Fibroblast of lung (primary cell): Measurements from ENCODE around the gene ZNF750. TPM values are rescaled to one million over a fixed set of nuclear protein-coding genes. Genes with fewer than 3 reads are reported as not detected.

Source experiments
- DNase-seq, 2 donors: peaks; one replicate each; pipeline versions ENCODE4 v3.0.0 to v3.0.0-alpha.2; 2010; ENCODE audit warnings: low read depth in 2 of 2
- H2AFZ ChIP-seq: 2 replicates; pipeline ENCODE4 v1.5.1; 2012; ENCODE audit warnings: low read length, control low read depth, inconsistent platforms
- H3K27ac ChIP-seq: 2 replicates; pipeline ENCODE4 v1.5.1; 2011; ENCODE audit warnings: low read length, control low read depth; ENCODE audit not compliant: insufficient read depth
- H3K27me3 ChIP-seq: 2 replicates; pipeline ENCODE4 v1.5.1; 2011; ENCODE audit warnings: mild to moderate bottlenecking, low read length; ENCODE audit not compliant: control insufficient read depth, insufficient read depth
- H3K36me3 ChIP-seq: 2 replicates; pipeline ENCODE4 v1.5.1; 2011; ENCODE audit warnings: low read length; ENCODE audit not compliant: control insufficient read depth, insufficient read depth
- H3K4me1 ChIP-seq: 2 replicates; pipeline ENCODE4 v1.5.1; 2011; ENCODE audit warnings: low read length; ENCODE audit not compliant: control insufficient read depth, insufficient read depth; ENCODE audit errors: extremely low read depth
- H3K4me2 ChIP-seq: 2 replicates; pipeline ENCODE4 v1.5.1; 2011; ENCODE audit warnings: low read length, control low read depth; ENCODE audit not compliant: insufficient read depth; ENCODE audit errors: extremely low read depth
- H3K4me3 ChIP-seq, 4 experiments: fragments of 200-600 bp in 1 of 4; sonication (generic) in 1 of 4; replicated peaks in 1 of 4; 2 replicates each; pipeline ENCODE4 v1.5.1; 2011 to 2016; ENCODE audit warnings: low read length in 4 of 4, low read depth in 3 of 4, mild to moderate bottlenecking in 3 of 4, control low read depth in 2 of 4, inconsistent platforms in 1 of 4, mixed read lengths in 1 of 4; ENCODE audit not compliant: insufficient read depth in 1 of 4; ENCODE audit errors: control extremely low read depth in 1 of 4
- H3K79me2 ChIP-seq: 2 replicates; pipeline ENCODE4 v1.5.1; 2012; ENCODE audit warnings: mild to moderate bottlenecking, low read length, inconsistent platforms; ENCODE audit not compliant: control insufficient read depth, insufficient read depth
- H3K9ac ChIP-seq: 2 replicates; pipeline ENCODE4 v1.5.1; 2011; ENCODE audit warnings: mild to moderate bottlenecking, low read length, control low read depth; ENCODE audit not compliant: insufficient read depth
- H3K9me3 ChIP-seq: 2 replicates; pipeline ENCODE4 v1.5.1; 2012; ENCODE audit warnings: low read depth, low read length; ENCODE audit not compliant: control insufficient read depth, insufficient read depth
- H4K20me1 ChIP-seq: 2 replicates; pipeline ENCODE4 v1.5.1; 2011; ENCODE audit warnings: low read length; ENCODE audit not compliant: control insufficient read depth, insufficient read depth; ENCODE audit errors: extremely low read depth
- EZH2 ChIP-seq: IDR thresholded peaks from 2 replicates; pipeline ENCODE4 v1.5.1; 2012; ENCODE audit warnings: low read length, control low read depth, mild to moderate bottlenecking; ENCODE audit errors: missing control alignments
- polyA plus RNA-seq, 2 donors: library from polyadenylated mRNA; depleted of rRNA in 1 of 2; stranded (reverse) in 1 of 2; unstranded in 1 of 2; fragments of >200 nt; gene quantifications; 2 replicates each; pipeline ENCODE4 v1.2.1, GENCODE V29; 2011 to 2012; ENCODE audit warnings: missing spikeins in 1 of 2
- total RNA-seq: library from RNA; depleted of rRNA; stranded (reverse); fragments of >200 nt; gene quantifications from 2 replicates; pipeline ENCODE4 v1.2.1, GENCODE V29; 2014
- TF ChIP-seq, protein P1 (sequence below), 2 donors: IDR thresholded peaks in 1 of 2; conservative IDR thresholded peaks in 1 of 2; 1 replicate in 1 of 2; 2 replicates in 1 of 2; pipeline ENCODE4 v1.5.1; 2011 to 2012; ENCODE audit warnings: low read length in 2 of 2, control low read depth in 1 of 2, inconsistent platforms in 1 of 2, low read depth in 1 of 2, mild to moderate bottlenecking in 1 of 2

The ZNF750 gene
- total and polyA plus RNA-seq, 2 donors (not counting 1 experiment from before 2014, with no cell fraction given) = not detected

DNA sequence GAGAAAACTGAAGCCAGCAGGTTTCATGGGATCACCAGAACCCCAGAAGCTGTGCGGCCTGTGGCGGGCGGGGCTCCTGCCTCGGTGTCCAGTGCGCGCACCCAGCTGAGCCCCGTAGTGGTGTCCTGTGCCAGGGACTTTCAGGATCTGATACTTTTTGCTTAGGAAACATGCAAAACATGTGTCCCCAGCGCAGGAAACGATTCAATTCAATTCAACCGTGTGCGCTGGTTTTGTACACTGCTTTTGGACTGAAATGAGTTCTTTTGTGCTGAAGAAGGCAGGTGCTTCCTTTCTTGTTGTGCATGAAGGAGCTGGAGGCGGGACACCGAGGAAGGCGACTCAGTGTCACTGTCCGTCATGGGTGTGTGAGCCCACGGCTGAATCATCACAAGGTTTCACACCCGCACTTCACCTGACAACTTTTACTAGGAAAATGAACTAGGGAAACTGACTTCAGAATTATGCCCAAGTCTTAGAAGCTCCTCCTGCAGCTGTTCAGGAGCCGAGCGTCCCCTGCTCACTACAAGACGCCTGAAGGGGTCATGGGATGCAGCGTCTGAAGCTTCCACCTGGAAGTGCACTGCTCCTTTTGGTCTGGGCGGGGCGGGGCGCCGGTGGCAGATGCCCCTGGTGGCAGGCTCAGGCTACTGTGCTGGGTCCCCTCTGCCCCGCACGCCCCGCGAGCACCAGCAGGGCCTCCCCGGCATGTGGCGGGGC is 31.4 kb upstream of the ZNF750 start:
- H4K20me1 ChIP-seq = no peaks in the 10 kb centered on the region
- peaks cover 13% of the 10 kb centered on the region for H3K4me1 ChIP-seq
- no peak overlapping the region for H3K4me2 ChIP-seq
- H3K9me3 ChIP-seq = no peaks in the 10 kb centered on the region
- no peak overlapping the region for H2AFZ ChIP-seq
- H3K9ac ChIP-seq = no peak overlapping the region
- no peak overlapping the region for H3K4me3 ChIP-seq
- H3K27me3 ChIP-seq = no peaks in the 10 kb centered on the region
- TF ChIP-seq EZH2 = no peak
- TF ChIP-seq, protein P1, sequence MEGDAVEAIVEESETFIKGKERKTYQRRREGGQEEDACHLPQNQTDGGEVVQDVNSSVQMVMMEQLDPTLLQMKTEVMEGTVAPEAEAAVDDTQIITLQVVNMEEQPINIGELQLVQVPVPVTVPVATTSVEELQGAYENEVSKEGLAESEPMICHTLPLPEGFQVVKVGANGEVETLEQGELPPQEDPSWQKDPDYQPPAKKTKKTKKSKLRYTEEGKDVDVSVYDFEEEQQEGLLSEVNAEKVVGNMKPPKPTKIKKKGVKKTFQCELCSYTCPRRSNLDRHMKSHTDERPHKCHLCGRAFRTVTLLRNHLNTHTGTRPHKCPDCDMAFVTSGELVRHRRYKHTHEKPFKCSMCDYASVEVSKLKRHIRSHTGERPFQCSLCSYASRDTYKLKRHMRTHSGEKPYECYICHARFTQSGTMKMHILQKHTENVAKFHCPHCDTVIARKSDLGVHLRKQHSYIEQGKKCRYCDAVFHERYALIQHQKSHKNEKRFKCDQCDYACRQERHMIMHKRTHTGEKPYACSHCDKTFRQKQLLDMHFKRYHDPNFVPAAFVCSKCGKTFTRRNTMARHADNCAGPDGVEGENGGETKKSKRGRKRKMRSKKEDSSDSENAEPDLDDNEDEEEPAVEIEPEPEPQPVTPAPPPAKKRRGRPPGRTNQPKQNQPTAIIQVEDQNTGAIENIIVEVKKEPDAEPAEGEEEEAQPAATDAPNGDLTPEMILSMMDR (conservative IDR thresholded peaks at IDR 0.05 in 1 of 2, IDR thresholded peaks at IDR 0.05 in 1 of 2; ENCODE audit: low read depth in 1 of 2, low read length in 2 of 2) = no peak
- no peaks in the 10 kb centered on the region for H3K79me2 ChIP-seq
- peaks cover 4% of the 10 kb centered on the region for H3K36me3 ChIP-seq
- DNase-seq = no peak
- no peak overlapping the region for H3K27ac ChIP-seq

DNA sequence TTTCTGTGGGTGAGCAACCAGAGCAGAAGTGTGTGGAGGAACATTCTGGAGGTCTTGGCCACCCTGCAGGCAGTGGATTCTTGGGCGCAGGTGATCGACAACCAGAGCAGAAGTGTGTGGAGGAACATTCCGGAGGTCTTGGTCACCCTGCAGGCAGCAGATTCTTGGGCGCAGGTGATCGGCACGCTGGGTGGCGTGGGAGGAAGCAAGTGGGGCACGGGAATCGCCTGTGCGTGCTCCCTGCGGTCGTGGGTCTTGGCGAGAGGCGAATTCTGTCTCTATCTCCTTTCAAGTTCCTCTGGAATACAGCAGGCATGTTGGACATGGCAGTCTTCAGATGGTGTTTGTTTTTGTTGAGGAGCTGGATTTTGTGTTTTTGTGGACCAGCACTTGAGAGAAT is 30.7 kb upstream of the ZNF750 start:
- Histone ChIP-seq H3K27me3 (no peaks in the 10 kb centered on the region), H3K27ac (no peak overlapping the region), H3K79me2 (no peaks in the 10 kb centered on the region), H2AFZ (no peak overlapping the region), H3K4me3 (no peak overlapping the region), H3K9me3 (no peaks in the 10 kb centered on the region), H3K36me3 (peaks cover 4% of the 10 kb centered on the region), H4K20me1 (no peaks in the 10 kb centered on the region), H3K4me2 (no peak overlapping the region), H3K9ac (no peak overlapping the region), H3K4me1 (peaks cover 11% of the 10 kb centered on the region)
- DNase-seq = no peak
- TF ChIP-seq, protein P1 (conservative IDR thresholded peaks at IDR 0.05 in 1 of 2, IDR thresholded peaks at IDR 0.05 in 1 of 2; ENCODE audit: low read depth in 1 of 2, low read length in 2 of 2) = no peak
- no peak for TF ChIP-seq EZH2

DNA sequence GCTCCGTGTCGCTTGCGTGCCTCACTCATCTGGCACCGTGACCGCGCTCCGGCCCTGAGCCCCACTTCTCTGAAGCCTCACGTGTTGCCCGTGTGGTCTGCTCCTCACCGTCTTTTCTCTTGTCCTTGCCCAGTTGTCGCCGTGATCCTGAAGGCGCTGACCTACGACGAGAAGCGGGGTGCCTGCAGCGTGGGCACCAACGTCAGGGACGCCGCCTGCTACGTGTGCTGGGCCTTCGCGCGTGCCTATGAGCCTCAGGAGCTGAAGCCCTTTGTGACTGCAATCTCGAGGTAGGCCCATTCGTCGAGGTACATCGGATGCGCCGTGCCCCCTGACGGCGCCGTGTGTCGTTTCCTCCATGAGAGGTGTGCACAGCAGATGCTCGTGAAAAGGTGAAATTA is 30.3 kb upstream of the ZNF750 start:
- Histone ChIP-seq H3K79me2 (no peaks in the 10 kb centered on the region), H2AFZ (no peak overlapping the region), H3K4me2 (no peak overlapping the region), H3K9ac (no peak overlapping the region), H3K4me3 (no peak overlapping the region), H3K36me3 (peaks cover 4% of the 10 kb centered on the region), H3K27me3 (no peaks in the 10 kb centered on the region), H3K27ac (no peak overlapping the region), H3K9me3 (no peaks in the 10 kb centered on the region), H4K20me1 (no peaks in the 10 kb centered on the region), H3K4me1 (peaks cover 11% of the 10 kb centered on the region)
- DNase-seq = no peak
- TF ChIP-seq, protein P1 (conservative IDR thresholded peaks at IDR 0.05 in 1 of 2, IDR thresholded peaks at IDR 0.05 in 1 of 2; ENCODE audit: low read depth in 1 of 2, low read length in 2 of 2) = no peak
- TF ChIP-seq EZH2 = no peak
